HCT116 (cell line): ENCODE data around the gene ZBTB2. TPM values are rescaled to one million over a fixed set of nuclear protein-coding genes. Genes with fewer than 3 reads are reported as not detected.

Experiments
- ATAC-seq: fragments of 200-7000 bp; cut with Tn5 transposase; 2 replicates; pipeline ENCODE4 v1.9.1; 2020; ENCODE audit warnings: mild to moderate bottlenecking, moderate library complexity
- BruUV-seq: library from RNA; stranded (reverse); fragments of 400-500 nt; replicated peaks from 2 replicates; lab custom pipeline; 2021; lab: Mats Ljungman, UMichigan
- CTCF ChIA-PET: fragments of 300-600 bp; sonication (Branson Sonifier 250); formaldehyde crosslinking; loops from one replicate; lab custom pipeline; 2021; ENCODE audit warnings: antibody characterized with exemption; lab: Charles Lee
- POLR2A ChIA-PET: fragments of 300-600, 350-600 bp; sonication (Branson Sonifier 250); formaldehyde crosslinking; loops from one replicate; lab custom pipeline; 2021; ENCODE audit warnings: antibody characterized with exemption; lab: Charles Lee
- RAD21 ChIA-PET, 2 experiments: fragments of 300-600 bp; sonication (Branson Sonifier 250); formaldehyde crosslinking; loops; one replicate each; lab custom pipeline; 2023; ENCODE audit warnings: low total read pairs in 2 of 2; ENCODE audit not compliant: uncharacterized antibody in 2 of 2, unreplicated experiment in 2 of 2, low non-redundant PET in 1 of 2; lab: Charles Lee
- DNase-seq: peaks from one replicate; pipeline ENCODE4 v3.0.0-alpha.2; 2010; ENCODE audit warnings: low read depth, low spot score
- H2AFZ ChIP-seq: fragments of 200-600 bp; shearing (Covaris generic), sonication (generic); 2 replicates; pipeline ENCODE4 v1.6.1; 2017; ENCODE audit warnings: low read depth, mixed run types, mixed read lengths, antibody characterized with exemption, low read length; ENCODE audit not compliant: poor library complexity, severe bottlenecking
- H3K27ac ChIP-seq: 2 replicates; pipeline ENCODE4 v1.5.1; 2012; ENCODE audit warnings: low read depth, low read length
- H3K27me3 ChIP-seq: fragments of 200-600 bp; sonication (generic); 2 replicates; pipeline ENCODE4 v1.6.1; 2016; ENCODE audit warnings: mixed run types, low read length, mixed read lengths; ENCODE audit not compliant: insufficient read depth
- H3K36me3 ChIP-seq, 2 experiments: fragments of 200-500 bp in 1 of 2; fragments of 200-600 bp in 1 of 2; sonication (Bioruptor generic) in 1 of 2; sonication (generic) in 1 of 2; 2 replicates each; pipeline versions ENCODE4 v1.5.1 to v1.6.1; 2014 to 2016; ENCODE audit warnings: low read length in 2 of 2, inconsistent platforms in 1 of 2, mixed read lengths in 1 of 2, mixed run types in 1 of 2; ENCODE audit not compliant: insufficient read depth in 2 of 2, control insufficient read depth in 1 of 2
- H3K4me1 ChIP-seq, 2 experiments: fragments of 200-600 bp in 1 of 2; sonication (generic) in 1 of 2; 2 replicates each; pipeline versions ENCODE4 v1.5.1 to v1.6.1; 2012 to 2017; ENCODE audit warnings: low read length in 2 of 2, inconsistent platforms in 1 of 2, mild to moderate bottlenecking in 1 of 2, mixed read lengths in 1 of 2, mixed run types in 1 of 2, moderate library complexity in 1 of 2; ENCODE audit not compliant: insufficient read depth in 2 of 2, control insufficient read depth in 1 of 2
- H3K4me2 ChIP-seq: fragments of 200-600 bp; sonication (generic); 2 replicates; pipeline ENCODE4 v1.6.1; 2017; ENCODE audit warnings: mixed run types, low read length, mixed read lengths
- H3K4me3 ChIP-seq, 2 experiments: fragments of 200-600 bp in 1 of 2; sonication (generic) in 1 of 2; replicated peaks in 1 of 2; 2 replicates each; pipeline ENCODE4 v1.5.1; 2011 to 2016; ENCODE audit warnings: low read length in 2 of 2, control low read depth in 1 of 2, low read depth in 1 of 2, mild to moderate bottlenecking in 1 of 2, mixed read lengths in 1 of 2, mixed run types in 1 of 2
- H3K79me2 ChIP-seq: fragments of 200-600 bp; sonication (generic); 2 replicates; pipeline ENCODE4 v1.6.1; 2017; ENCODE audit warnings: mild to moderate bottlenecking, mixed run types, low read length, moderate library complexity, mixed read lengths; ENCODE audit not compliant: insufficient read depth
- H3K9ac ChIP-seq: fragments of 200-600 bp; sonication (generic); 2 replicates; pipeline ENCODE4 v1.6.1; 2016; ENCODE audit warnings: low read length, mixed read lengths
- H3K9me2 ChIP-seq: fragments of 200-600 bp; sonication (generic), shearing (Covaris generic); 2 replicates; pipeline ENCODE4 v1.6.1; 2017; ENCODE audit warnings: mixed run types, mild to moderate bottlenecking, moderate library complexity; ENCODE audit not compliant: insufficient read depth
- H3K9me3 ChIP-seq, 2 experiments: fragments of 200-500 bp in 1 of 2; fragments of 200-600 bp in 1 of 2; sonication (Bioruptor generic) in 1 of 2; sonication (generic) in 1 of 2; 2 replicates each; pipeline ENCODE4 v1.6.1; 2014 to 2017; ENCODE audit warnings: low read length in 2 of 2, mixed read lengths in 2 of 2, inconsistent platforms in 1 of 2, low read depth in 1 of 2, mild to moderate bottlenecking in 1 of 2, mixed run types in 1 of 2, moderate library complexity in 1 of 2; ENCODE audit not compliant: control insufficient read depth in 1 of 2, insufficient read depth in 1 of 2
- H4K20me1 ChIP-seq: fragments of 200-600 bp; sonication (generic), shearing (Covaris generic); 2 replicates; pipeline ENCODE4 v1.6.1; 2017; ENCODE audit warnings: mixed run types, mild to moderate bottlenecking, moderate library complexity; ENCODE audit not compliant: insufficient read depth
- EGR1 ChIP-seq: IDR thresholded peaks from 2 replicates; pipeline ENCODE4 v1.6.1; 2012; ENCODE audit warnings: low read depth
- EZH2 ChIP-seq: fragments of 200-600 bp; sonication (generic); IDR thresholded peaks from 2 replicates; pipeline ENCODE4 v1.6.1; 2017; ENCODE audit warnings: antibody characterized with exemption, mixed run types
- REST ChIP-seq: IDR thresholded peaks from 2 replicates; pipeline ENCODE4 v1.6.1; 2012; ENCODE audit warnings: low read depth
- YY1 ChIP-seq: IDR thresholded peaks from 2 replicates; pipeline ENCODE4 v1.6.1; 2011; ENCODE audit warnings: low read length, low read depth, moderate library complexity, mild to moderate bottlenecking; ENCODE audit not compliant: insufficient replicate concordance; ENCODE audit errors: extremely low read depth
- intact Hi-C: fragments of 100-400 bp; cut with micrococcal nuclease; formaldehyde crosslinking; loops from 2 replicates; pipeline ENCODE4 v1.10.0; 2022
- total RNA-seq: library from RNA; stranded (reverse); gene quantifications from one replicate; pipeline ENCODE4 v1.2.1, GENCODE V29; 2021; ENCODE audit not compliant: unreplicated experiment

ZBTB2 gene
- total RNA-seq, 1 experiment from 2014 or later, result 12.5 TPM

- no peak for TF ChIP-seq REST
These were observed 26.1 kb upstream of the ZBTB2 start (continued) for GRCh38 chr6:151417477-151417876.

- intact Hi-C loops, result no loop called here
- H3K27ac ChIP-seq, result no peak overlapping the region
- peaks cover 6 to 27% of the 10 kb centered on the region in 2 experiments; a peak in 3 of 4 replicates for H3K36me3 ChIP-seq
- RAD21 ChIA-PET, result no interaction called here
- H3K4me3 ChIP-seq, result no peak overlapping the region
- no peak overlapping the region for H2AFZ ChIP-seq
- CTCF ChIA-PET, result no interaction called here
- no peak overlapping the region for H3K9ac ChIP-seq
- H4K20me1 ChIP-seq, result no peaks in the 10 kb centered on the region
- no peak for DNase-seq
- TF ChIP-seq YY1 (no peak), EZH2 (no peak), EGR1 (no peak)
- TF ChIP-seq, all 23 proteins: peak for 0
- Histone ChIP-seq H3K4me1 (no peaks in the 10 kb centered on the region), H3K79me2 (no peaks in the 10 kb centered on the region), H3K27me3 (no peaks in the 10 kb centered on the region), H3K9me2 (no peaks in the 10 kb centered on the region), H3K9me3 (no peaks in the 10 kb centered on the region), H3K4me2 (no peak overlapping the region)
- POLR2A ChIA-PET, result no interaction called here
- no TSS peak for BruUV-seq
- no peak for ATAC-seq
These were observed 23.4 kb upstream of the ZBTB2 start for GRCh38 chr6:151414641-151415260.
